Stimulated activated CD8-positive, alpha-beta memory T cell treated with anti-CD3 and anti-CD28 coated beads, Interleukin-15, amount 100 ng/mL, for 1 hour (primary cell): Measurements from ENCODE around the gene UBE2N.

Experiments used
- DNase-seq: peaks from one replicate; pipeline ENCODE4 v3.0.0-alpha.2; 2020; ENCODE audit warnings: low read depth

UBE2N gene

DNA sequence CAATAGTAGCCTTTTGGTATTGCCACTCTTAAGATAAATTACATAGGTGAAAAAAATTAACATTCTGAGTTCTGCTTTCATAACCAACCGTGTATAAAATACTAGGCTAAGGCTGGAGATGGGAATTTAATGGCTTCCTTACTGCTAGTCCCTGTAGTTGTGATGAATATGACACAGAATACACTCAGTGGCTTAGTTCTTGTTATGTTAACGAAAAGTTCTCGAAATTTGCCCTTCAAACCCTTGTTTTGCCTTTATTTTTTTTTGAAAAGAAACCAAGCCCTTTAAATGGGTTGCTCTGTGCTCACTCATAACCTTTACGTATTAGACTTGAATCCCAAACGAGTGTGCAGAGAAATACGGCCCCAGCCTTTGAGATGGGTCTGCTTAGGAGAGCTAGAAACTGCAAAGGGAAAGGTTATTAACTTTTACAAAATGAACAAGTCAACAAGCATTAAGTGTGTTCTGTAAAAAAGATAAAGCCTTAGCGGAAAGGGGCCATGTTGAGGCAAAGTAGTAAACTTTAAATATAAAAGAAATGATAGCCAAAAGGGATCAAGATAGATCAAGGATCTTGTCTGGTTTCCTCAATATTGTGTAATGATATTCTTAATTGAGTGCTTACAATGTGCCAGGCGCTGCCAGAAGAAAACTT, 62.3 kb downstream of the UBE2N start:
- DNase-seq: no peak

DNA sequence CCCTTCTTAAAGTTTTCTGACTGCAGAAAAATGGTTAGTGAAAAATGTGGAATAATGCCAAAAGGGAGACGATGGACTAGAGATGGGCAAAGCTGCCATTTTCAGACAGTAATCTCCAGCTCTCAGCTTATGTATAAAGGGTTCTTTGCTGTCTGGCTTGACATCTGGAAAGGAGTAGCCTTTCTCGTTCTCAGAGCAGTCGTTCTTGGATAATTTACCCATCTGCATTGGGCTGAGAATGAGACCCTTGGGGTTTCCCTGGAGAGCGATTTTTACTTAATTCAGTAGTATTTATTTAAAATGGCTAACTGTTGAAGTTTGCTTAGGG, 62.8 kb downstream of the UBE2N start:
- DNase-seq: no peak

DNA sequence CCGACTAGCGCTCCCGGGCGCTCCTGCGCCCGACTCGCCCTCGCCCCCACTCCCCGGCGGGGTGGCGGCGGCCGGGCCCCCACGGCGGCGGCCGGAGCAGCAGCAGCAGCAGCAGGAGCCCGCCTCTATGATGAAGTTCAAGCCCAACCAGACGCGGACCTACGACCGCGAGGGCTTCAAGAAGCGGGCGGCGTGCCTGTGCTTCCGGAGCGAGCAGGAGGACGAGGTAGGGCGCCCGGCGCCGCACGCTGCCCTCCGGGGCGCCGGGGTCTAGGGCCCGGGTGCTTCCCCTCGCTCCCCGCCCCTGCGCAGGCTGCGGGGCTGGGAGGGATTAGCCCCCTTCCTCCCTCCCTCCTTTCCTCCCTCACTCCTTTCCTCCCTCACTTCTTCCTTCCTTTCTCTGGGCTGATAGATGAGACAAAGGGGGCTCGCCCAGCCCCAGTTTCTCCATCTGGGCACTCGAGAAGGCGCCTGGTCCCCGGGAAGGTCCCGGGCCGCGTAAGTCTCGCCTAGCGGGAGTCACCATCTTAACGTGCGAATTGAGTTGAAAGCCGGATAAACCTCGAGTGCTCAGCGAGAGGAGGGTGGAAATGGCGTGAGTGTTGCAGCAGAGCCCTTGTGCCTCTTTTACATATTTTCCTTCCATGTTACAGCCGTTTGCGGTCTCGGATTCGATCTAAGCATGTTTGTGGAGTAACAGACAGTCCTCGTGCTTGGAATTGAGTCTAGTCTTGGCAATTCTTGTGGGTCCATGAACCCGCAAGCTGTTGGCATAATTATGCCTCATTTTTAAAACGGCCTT, 63.4 kb downstream of the UBE2N start:
- DNase-seq: peak; percentile 16

DNA sequence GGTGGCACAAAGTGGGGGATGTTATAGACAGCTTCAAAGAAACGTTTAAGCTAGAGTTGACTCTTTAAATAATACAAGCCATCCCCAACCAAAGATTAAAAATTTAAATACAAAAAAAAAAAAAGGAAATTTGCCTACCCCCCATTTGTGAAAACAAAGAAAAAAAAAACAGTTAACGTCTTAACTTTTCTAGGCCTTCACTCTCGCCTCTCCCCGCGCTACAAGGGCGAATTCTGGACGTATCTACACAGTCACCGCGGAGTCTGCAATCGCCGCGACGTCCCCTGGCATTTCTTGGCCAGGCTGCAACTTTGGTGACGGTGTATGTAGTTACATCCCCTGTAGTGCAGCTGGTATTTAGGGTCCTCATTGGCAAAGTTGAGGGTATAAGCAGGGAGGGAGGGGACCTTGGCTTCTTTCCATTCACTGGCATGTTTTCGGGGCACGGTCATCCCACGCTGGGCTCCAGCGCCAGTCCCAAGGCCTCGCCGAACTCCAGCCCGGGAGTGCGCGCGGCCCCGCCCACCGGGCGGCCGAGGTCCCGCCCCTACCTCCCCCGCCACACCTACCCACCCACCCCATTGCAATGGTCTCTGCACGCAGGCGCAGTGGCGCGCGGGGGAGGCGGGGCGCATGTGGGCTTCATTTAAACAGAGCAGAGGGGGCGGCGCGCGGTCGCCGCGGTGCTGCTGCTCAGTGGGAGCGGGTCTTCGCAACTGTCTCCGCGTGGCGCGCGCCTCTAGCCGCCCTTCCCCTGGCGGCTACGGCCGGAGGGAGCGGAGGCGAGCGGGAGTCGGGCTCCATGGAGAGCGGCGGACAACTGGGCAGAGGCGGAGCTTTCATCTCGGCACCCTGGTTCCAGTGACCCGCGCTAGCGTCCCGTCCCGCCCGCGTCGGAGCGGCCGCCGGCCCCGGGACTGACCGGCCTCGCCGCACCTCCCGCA, 64.2 kb downstream of the UBE2N start, which contains the start of gene NUDT4:
TSS of gene NUDT4 (plus strand) at position 674 of the 944 bp plus-strand sequence. CDS start 398 bp downstream, outside the sequence.
- peak; percentile 92 for DNase-seq

DNA sequence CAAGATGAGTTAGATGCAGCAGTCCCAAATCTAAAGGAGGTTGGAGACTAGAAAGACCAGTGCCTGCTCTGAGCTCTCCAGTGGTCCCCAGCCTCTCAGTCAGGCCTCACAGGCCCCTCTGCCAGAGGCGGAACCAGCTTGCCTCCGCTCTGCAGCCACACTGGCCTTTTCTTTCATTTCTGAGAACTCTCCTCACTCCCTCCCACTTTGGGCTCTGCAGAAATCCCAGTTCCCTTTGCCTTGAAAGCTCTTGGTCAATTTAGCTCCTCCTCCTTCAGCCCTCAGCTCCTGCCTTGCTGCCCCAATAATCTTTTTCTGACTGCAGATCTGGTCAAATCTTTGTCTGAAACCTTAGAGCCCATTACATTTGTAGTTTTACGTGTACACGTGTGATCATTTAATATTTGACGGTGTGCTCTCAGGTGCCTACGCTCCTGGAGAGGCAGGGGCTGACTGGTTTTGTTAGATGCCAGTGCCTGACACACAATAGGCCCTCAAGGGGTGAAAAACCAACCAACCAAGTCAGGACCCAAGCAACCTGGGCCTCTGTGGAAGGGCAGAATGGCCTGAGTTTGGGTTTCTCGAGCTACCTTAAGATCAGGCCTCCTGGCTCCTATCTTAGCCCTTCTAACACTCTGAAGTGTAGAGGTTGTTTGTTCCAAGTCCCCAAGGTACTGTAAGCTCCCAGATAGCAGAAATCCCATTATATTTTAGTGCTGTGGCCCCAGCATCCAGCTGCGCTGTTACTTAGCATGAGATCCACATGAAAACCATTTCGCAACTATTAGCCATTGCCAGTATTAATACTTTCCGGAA, 65.1 kb downstream of the UBE2N start:
- DNase-seq: no peak

DNA sequence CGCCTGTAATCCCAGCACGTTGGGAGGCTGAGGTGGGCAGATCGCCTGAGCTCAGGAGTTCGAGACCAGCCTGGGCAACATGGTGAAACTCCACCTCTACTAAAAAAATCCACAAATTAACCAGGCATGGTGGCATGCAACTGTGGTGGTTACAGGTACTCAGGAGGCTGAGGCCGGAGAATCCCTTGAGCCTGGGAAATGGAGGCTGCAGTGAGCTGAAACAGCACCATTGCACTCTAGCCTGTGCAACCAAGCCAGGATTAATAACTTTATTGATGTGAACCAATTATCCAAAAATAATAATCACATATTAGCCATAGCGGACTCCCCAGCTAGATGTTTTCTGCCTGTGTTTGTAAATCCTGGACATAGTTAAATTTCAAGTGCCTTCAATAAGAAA, 65.8 kb downstream of the UBE2N start:
- no peak for DNase-seq

DNA sequence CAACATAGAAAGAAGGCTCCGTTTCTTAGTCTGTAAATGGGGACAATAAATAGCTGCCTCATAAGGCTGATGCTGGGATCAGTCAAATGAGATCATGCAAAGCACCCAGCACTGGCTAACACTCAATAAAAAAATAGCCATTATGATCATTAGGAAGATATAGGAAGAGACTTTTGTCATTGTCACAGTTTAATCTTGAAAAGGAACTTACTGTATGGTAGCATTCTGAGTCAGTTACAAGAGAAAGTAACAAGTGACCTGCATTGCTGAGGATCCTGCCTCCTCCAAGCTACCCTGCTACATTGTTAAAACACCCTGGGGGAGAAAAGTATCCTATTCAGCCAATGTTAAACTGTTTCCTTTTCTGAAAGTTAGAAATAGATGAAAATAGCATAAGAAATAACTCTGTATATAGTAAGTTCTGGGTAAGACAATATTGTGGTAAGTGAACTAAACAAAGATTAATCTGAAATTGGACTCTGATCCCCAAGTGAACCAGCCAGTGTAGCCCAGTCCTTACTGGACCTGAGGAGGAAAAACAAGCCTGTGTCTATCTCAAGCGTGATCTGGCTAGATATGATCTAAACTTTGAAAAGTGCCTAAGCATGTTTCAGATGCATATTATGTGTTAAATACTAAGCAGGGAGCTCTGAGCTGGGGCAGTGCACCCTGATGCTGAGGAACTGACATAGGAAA, 67.6 kb downstream of the UBE2N start:
- no peak for DNase-seq

DNA sequence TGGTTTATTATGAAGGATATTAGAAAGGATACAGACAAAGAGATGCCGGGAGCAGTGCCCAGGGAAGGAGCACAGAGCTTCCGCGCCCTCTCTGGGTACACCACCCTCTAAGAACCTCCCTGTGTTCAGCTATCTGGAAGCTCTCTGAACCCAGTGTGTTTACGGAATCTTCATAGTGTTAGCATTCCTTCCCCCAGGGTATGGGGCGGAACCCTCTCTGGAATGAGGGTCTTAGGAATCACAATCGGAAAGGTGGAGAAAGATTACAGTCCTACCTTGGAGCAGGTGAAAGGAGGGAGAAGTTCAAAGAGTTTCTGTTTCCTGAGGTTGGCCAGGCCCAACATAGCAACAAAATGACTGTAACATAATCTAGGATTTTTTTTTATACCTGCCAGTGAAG, 70.8 kb downstream of the UBE2N start:
- no peak for DNase-seq

DNA sequence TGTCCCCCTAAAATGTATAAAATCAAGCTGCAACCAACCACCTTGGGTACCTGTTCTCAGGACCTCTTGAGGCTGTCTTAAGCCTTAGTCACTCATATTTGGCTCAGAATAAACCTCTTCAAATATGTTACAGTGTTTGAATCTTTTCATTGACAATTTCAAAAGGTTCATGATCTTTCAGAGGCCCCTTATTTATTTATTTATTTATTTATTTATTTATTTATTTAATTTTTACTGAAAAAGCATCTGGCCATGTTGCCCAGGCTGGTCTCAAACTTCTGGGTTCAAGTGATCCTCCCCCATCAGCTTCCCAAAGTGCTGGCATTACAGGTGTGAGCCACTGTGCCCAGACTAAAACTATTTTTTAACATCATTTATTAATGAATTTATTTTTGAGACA, 72.2 kb downstream of the UBE2N start:
- DNase-seq: no peak

DNA sequence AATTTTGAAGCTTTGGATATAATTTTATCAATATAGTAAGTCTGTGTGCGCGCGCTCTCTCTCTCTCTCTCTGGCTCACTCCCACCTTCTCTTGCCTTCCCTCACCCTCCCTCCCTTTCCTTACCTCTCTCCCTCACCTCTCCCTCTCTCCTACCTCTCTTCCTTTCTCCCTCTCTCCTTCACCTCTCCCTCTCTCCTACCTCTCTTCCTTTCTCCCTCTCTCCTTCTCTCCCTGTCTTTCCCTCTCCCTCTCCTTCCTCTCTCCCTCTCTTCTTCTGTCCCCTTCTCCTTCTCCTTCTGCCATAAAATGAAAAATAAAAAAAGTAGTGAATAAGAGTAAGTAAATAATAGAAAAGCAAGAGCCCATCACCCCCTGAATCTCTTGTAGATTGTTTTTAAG, 73.0 kb downstream of the UBE2N start:
- no peak for DNase-seq

DNA sequence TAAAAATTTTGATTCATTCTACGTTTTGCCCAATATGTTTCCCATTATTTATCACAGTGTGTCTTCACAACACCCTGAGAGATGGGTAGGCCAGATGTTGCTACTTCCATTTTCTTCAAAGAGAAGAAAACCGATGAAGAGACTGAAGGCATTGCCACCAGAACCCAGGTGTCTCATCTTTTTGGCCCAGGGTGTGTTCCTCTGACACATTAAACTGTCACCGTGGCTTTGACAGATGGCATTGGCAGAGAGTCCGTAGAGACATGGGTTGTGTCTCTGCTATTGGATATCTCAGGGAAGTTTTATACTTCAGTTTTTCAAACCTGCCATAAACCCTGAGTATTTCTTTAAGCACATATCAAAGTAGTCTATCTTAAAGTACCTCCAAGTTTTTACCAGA, 75.3 kb downstream of the UBE2N start:
- DNase-seq: no peak

DNA sequence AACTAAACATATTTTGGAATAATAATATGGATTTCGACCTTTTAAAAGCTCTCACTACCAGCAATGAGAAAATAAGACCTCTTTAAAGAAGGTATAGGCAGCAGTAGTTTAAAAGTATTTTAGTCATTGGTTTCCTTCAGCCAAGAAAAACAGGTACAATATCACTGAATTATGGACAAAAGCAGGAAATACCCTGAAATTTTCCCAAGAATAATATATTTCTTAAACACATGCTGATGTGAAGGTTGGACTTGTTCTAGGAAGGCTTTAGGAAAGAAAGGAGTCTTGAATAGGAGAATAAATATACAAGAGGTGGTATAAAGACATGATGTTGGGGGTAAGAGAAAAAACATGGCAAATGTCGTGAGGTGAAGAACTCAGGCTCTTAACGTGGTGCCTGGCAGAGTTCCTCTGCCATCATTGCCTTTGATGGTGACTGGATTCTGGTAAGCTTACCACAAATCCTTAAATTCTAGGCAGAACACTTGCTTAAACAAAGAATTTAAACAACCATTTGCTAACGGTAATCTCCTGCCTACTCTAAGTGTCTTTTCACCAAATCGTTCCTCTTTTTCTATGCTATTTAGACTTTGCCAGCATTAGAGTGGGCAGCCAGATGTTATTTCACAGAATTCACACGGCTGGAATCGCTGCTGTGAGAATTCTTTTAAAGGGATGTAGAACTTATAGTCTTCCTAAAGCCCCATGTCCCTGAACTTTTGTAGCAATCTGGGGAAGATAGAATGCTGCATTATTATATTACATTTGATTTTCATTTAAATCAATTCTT, 75.9 kb downstream of the UBE2N start:
- DNase-seq: no peak

DNA sequence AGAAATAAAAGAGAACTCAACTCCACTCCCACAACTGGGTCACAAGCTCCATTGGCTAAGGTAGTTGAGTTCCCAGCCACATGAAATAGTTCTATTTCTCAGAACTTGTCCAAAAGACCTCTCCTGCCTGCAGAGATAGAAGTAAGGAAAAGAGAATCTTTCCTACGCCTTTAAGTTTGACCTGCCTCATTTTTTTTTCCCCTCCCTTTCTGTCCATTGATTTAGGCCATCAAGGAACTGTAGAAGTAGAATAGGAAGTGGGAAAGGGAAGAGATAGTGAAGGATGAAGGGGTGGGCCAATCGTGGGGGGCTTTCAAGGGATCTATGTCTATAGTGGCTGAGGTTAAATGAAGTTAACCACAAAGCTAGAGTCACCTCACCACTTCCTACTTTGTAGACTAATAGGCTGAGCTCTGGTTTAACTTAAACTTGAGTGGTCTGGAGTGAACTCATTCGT, 77.9 kb downstream of the UBE2N start:
- no peak for DNase-seq

DNA sequence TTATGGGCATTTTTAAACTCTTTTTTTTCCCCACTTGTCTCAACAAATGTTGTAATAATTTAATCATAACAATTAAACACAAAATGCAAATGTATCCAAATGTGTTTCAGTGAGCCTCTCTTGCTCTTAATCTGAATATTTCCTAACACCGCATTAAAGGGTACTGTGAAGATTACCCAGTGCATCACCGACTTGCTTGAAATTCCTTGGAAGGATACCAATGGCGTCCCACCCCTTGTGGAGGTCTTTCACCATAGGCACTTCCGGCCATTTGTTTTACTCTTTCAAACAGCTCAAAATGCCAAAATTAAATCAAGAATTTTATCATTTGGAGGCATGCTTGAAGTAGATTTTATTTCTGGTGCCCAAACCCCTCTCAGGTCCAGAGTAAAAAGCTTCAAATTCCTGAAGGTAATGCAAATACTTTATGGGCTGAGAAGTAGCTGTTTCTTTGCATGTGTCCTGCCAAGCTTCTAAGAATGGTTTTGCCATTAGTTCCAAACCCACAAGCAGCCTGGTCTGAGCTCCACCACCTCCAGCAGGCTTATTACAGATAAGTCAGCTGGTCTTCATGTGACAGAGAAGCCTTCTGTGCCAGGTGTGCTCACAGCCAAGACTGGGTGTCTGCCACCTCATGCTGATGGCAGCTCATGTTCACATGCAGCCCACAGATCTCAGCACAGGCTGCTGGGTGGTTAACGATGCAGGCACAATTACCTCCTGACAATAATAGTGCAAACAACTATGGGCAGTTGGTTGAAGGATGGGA, 80.4 kb downstream of the UBE2N start:
- DNase-seq: no peak

DNA sequence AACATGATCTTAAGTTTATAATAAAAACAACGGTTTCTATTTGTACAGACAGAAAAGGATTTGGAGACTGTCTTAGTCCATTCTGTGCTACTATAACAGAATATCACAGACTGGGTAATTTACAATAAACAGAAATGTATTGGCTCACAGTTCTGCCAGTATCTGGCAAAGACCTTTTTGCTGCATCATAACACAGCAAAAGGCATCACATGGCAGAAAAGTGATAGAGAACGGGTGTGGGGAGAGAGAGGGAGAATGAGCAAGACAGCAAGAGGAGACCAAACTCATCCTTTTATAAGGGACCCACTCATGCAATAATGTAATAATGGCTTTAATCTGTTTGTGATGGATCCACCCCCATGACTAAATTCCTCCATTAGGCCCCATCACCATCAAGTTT, 81.1 kb downstream of the UBE2N start:
- no peak for DNase-seq

DNA sequence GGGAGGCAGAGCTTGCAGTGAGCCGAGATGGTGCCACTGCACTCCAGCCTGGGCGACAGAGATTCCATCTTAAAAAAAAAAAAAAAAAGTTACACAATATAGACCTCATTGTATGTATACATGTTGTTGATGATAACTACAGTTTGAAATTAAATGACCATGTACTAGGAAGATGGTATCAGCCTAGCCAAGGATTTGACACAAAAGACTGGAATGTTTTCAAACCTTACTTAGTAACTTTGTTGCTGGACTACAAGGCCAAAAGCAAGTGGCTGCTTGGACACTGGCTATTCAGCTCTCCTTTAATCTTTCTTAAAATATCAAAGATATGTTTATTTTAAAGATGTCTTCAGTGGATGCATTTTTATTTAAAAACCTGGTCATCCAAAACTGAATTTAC, 82.9 kb downstream of the UBE2N start:
- no peak for DNase-seq

DNA sequence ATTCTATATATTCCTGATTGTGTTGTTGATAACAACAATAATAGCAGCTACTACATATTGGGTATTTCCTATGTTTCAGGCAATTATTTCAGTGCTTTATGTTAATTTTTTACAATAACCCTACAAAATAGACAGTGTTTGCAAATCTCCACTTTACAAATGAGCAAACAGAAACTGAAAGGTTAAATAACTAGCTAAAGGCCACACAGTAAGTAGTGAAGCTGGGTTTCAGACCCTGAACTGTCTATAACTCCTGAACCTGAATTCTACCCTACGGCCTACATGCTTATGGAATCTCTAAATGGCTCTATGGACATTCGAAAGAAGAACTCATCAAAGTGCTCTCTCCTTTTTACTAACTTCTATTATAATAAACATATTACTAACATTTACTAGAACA, 83.7 kb downstream of the UBE2N start:
- no peak for DNase-seq

DNA sequence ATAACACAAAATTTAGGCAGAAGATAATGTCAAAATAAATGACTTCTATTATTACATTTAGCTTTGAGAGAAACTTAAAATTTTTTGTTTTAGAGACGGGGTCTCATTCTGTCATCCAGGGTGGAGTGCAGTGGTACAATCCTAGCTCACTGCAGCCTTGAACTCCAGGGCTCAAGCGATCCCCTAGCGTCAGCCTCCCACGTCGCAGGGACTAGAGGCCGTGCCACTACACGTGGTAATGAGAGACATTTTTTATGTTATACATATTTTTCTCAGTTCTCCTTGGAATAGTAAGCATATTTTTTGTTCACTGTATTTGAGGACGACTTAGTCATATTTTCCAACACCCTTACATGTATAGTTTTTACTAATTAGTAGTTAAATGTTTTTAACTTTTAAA, 85.5 kb downstream of the UBE2N start:
- DNase-seq: no peak
